Chondrocyte (in vitro differentiated cells): Measurements from ENCODE around the gene TACR1. TPM values are rescaled to one million over a fixed set of nuclear protein-coding genes. Genes with fewer than 3 reads are reported as not detected.

Experiments
- DNase-seq: peaks from one replicate; pipeline ENCODE4 v3.0.0; 2021; ENCODE audit warnings: mixed read lengths, low spot score
- H3K27ac Mint-ChIP-seq: one replicate; pipeline ENCODE4 v1.8.0; 2021; ENCODE audit warnings: mild to moderate bottlenecking, moderate library complexity, mixed read lengths; ENCODE audit not compliant: unreplicated experiment
- H3K27me3 Mint-ChIP-seq: 2 replicates; pipeline ENCODE4 v1.8.0; 2021; ENCODE audit warnings: low read depth, mixed read lengths
- H3K36me3 Mint-ChIP-seq: 2 replicates; pipeline ENCODE4 v1.8.0; 2021; ENCODE audit warnings: low read depth, mixed read lengths
- H3K4me1 Mint-ChIP-seq: 2 replicates; pipeline ENCODE4 v1.8.0; 2021; ENCODE audit warnings: low read depth, mild to moderate bottlenecking, mixed read lengths
- H3K4me3 Mint-ChIP-seq: one replicate; pipeline ENCODE4 v1.8.0; 2021; ENCODE audit warnings: mild to moderate bottlenecking, moderate library complexity, mixed read lengths; ENCODE audit not compliant: unreplicated experiment
- H3K9me3 Mint-ChIP-seq: 2 replicates; pipeline ENCODE4 v1.8.0; 2021; ENCODE audit warnings: low read depth, mixed read lengths
- CTCF ChIP-seq: fragments of 200-600 bp; sonication (generic); IDR thresholded peaks from 2 replicates; pipeline ENCODE4 v1.5.0; 2021; ENCODE audit warnings: antibody characterized with exemption, mild to moderate bottlenecking, moderate library complexity
- total RNA-seq: library from RNA; stranded (reverse); gene quantifications from 3 replicates; pipeline ENCODE4 v1.2.1, GENCODE V29; 2021

Gene TACR1
- total RNA-seq, 1 donor from 2014 or later, result not detected

- no peak for DNase-seq
- Mint-ChIP-seq H3K27me3 (no peaks in the 10 kb centered on the region), H3K36me3 (no peaks in the 10 kb centered on the region), H3K4me1 (peaks cover 20% of the 10 kb centered on the region), H3K4me3 (no peak overlapping the region), H3K9me3 (no peaks in the 10 kb centered on the region), H3K27ac (no peak overlapping the region)
- TF ChIP-seq CTCF, result no peak
Observed at GRCh38 chr2:75045526-75046050, 153.7 kb downstream of the TACR1 start.

GRCh38 chr2:75044291-75044690, 155.0 kb downstream of the TACR1 start:
- H3K27ac Mint-ChIP-seq, result no peak overlapping the region
- H3K9me3 Mint-ChIP-seq, result no peaks in the 10 kb centered on the region
- DNase-seq, result no peak
- H3K4me1 Mint-ChIP-seq, result peaks cover 20% of the 10 kb centered on the region
- H3K27me3 Mint-ChIP-seq, result no peaks in the 10 kb centered on the region
- no peak overlapping the region for H3K4me3 Mint-ChIP-seq
- no peaks in the 10 kb centered on the region for H3K36me3 Mint-ChIP-seq
- no peak for TF ChIP-seq CTCF

DNA sequence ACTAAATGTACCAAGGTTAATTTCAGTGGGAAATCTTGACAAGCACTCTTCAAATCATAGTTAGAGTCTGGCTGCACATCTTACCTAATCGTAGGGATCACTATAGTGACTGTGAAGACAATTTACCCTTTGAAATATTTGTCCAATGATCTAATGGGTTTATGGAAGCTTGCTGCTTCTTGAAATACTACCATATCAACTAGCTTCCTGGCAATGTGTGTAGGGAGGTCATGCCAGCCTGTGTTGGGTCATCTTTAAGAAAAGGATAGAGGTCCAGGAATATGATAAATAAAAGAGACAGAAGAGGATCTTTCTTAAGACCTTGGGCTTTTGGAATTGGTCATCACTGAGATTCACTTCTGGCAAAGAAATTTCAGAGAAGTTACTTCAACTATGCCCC, 156.5 kb downstream of the TACR1 start:
- DNase-seq, result no peak
- no peaks in the 10 kb centered on the region for H3K36me3 Mint-ChIP-seq
- H3K27ac Mint-ChIP-seq, result no peak overlapping the region
- H3K4me3 Mint-ChIP-seq, result no peak overlapping the region
- no peaks in the 10 kb centered on the region for H3K27me3 Mint-ChIP-seq
- no peak for TF ChIP-seq CTCF
- no peaks in the 10 kb centered on the region for H3K9me3 Mint-ChIP-seq
- peaks cover 12% of the 10 kb centered on the region for H3K4me1 Mint-ChIP-seq

- TF ChIP-seq CTCF, result no peak
- no peak overlapping the region for H3K4me3 Mint-ChIP-seq
- no peak for DNase-seq
Observed at GRCh38 chr2:75041731-75042600, 157.4 kb downstream of the TACR1 start.

DNA sequence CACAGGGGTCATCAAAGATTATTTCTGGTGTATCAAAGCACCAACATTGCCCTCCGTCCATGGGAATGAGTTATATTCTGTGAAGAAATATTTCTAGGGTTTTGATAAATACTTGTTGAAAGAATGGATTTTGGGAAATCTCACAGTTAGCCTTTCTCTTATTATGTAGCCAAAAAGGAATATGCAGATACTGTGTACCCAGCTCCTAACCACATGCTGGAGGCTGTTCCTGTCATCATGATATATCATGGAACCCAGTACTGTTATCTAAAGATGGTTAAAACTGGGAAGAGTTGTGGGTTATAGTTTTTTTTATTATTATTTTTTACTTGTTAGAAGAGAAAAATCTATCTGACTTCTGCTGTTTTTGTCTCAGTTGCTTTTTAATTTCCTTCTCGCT, 158.1 kb downstream of the TACR1 start:
- TF ChIP-seq CTCF, result no peak
- Mint-ChIP-seq H3K36me3 (no peaks in the 10 kb centered on the region), H3K9me3 (no peaks in the 10 kb centered on the region), H3K27ac (no peak overlapping the region), H3K4me3 (no peak overlapping the region), H3K27me3 (no peaks in the 10 kb centered on the region), H3K4me1 (no peaks in the 10 kb centered on the region)
- no peak for DNase-seq

More at GRCh38 chr2:75041731-75042600, 157.4 kb downstream of the TACR1 start:
- peaks cover 5% of the 10 kb centered on the region for H3K4me1 Mint-ChIP-seq
- H3K9me3 Mint-ChIP-seq, result no peaks in the 10 kb centered on the region
- H3K36me3 Mint-ChIP-seq, result no peaks in the 10 kb centered on the region
- no peak overlapping the region for H3K27ac Mint-ChIP-seq
- H3K27me3 Mint-ChIP-seq, result no peaks in the 10 kb centered on the region
